ENCODE results near the gene COL18A1. TPM values are rescaled to one million over a fixed set of nuclear protein-coding genes. Genes with fewer than 3 reads are reported as not detected.
A peak's percentile ranks its signal among the peaks of the same experiment; 100 is the strongest.

The COL18A1 gene
- total and polyA plus RNA-seq, 2 of the 8 experiments (the other 6 are each of a cell fraction or from before 2014, with no cell fraction given) = 145 to 201 TPM

DNA sequence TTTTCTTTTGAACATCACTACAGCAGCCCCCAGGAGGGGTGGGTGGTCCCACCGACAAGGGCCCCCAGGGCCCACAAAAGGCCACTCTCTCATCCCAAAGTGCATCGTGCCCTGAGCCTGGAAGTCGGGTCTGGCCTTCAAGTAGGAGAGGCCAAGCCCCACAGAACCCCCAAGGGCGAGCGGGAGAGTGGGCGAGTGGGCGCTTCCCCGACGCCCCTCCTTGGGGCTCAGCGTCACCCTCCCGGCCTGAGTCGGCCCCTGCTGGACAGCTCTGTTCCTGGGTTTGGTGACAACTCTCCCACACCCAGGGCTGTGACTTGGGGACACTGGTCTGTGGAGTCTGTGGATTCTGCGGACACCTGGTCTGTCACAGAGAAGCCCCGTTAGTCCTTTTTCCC lies 42.2 kb upstream of the COL18A1 start:
- Histone ChIP-seq H3K4me3 (ENCODE audit: extremely low read depth in 1 of 4, insufficient read depth in 2 of 4, low read depth in 3 of 4, low read length in 4 of 4) (no peak overlapping the region), H3K36me3 (ENCODE audit: control insufficient read depth in 2 of 4, insufficient read depth in 4 of 4, low read length in 3 of 4) (no peaks in the 10 kb centered on the region), H3K14ac (ENCODE audit: insufficient read length) (no peak overlapping the region), H4K5ac (ENCODE audit: insufficient read length, low read depth, low read length) (no peak overlapping the region), H3K18ac (ENCODE audit: extremely low read depth, low read length) (no peak overlapping the region), H2BK12ac (ENCODE audit: low read depth, low read length) (0 out of 2 replicates have a peak overlapping the region, but pooled peaks have one; percentile 90), H4K91ac (replicated peaks; ENCODE audit: insufficient read length, low read length) (no peak overlapping the region), H3K9ac (replicated peaks in 1 of 4; ENCODE audit: extremely low read depth in 1 of 4, low read depth in 3 of 4, low read length in 3 of 4) (no peak overlapping the region), H2BK20ac (ENCODE audit: low read length) (no peak overlapping the region), H3K79me2 (ENCODE audit: control insufficient read depth in 1 of 2, insufficient read depth in 2 of 2, low read length in 2 of 2) (no peaks in the 10 kb centered on the region), H2AFZ (ENCODE audit: low read length) (no peak overlapping the region), H2AK5ac (ENCODE audit: low read depth, low read length) (no peak overlapping the region), H3K4me2 (ENCODE audit: insufficient read depth in 1 of 2, low read depth in 2 of 2, low read length in 2 of 2) (no peak overlapping the region), H2BK5ac (ENCODE audit: low read depth, low read length) (peak overlapping the region; percentile 81; the same call in 1 of the 2 replicates), H3K23me2 (ENCODE audit: low read depth, low read length) (no peaks in the 10 kb centered on the region), H4K8ac (ENCODE audit: extremely low read depth, insufficient read depth, low read length) (no peak overlapping the region; the same call in 1 of the 2 replicates), H3K27me3 (replicated peaks in 1 of 4; ENCODE audit: control insufficient read depth in 3 of 4, extremely low read depth in 1 of 4, insufficient read depth in 3 of 4, low read length in 3 of 4) (no peaks in the 10 kb centered on the region; a peak in 2 of 7 replicates), H3K4ac (replicated peaks; ENCODE audit: insufficient read length, low read depth, low read length) (no peak overlapping the region), H3K4me1 (replicated peaks in 1 of 4; ENCODE audit: control insufficient read depth in 3 of 4, insufficient read depth in 4 of 4, low read length in 3 of 4) (peaks cover 7 to 32% (median 19%) of the 10 kb centered on the region in 4 experiments), H3K9me3 (ENCODE audit: insufficient read depth in 2 of 2, low read depth in 1 of 2, low read length in 1 of 2) (no peaks in the 10 kb centered on the region), H2BK120ac (replicated peaks; ENCODE audit: low read depth, low read length) (no peak overlapping the region), H3K23ac (ENCODE audit: insufficient read length) (no peak overlapping the region), H4K20me1 (replicated peaks in 1 of 2; ENCODE audit: control insufficient read depth in 1 of 2, insufficient read depth in 2 of 2, low read length in 2 of 2) (no peaks in the 10 kb centered on the region), H3K56ac (replicated peaks; ENCODE audit: insufficient read length, low read depth, low read length) (no peak overlapping the region), H3K79me1 (ENCODE audit: low read depth, low read length) (no peaks in the 10 kb centered on the region), H3K27ac (ENCODE audit: low read depth, low read length) (no peak overlapping the region), H2BK15ac (ENCODE audit: low read length) (peak overlapping the region; percentile 29; the same call in 1 of the 2 replicates)
- 90% methylated on average over 14 of the region's 14 CpGs; no CpG with 5 or more reads in 1 of the 2 experiments for WGBS, 2 experiments (ENCODE audit: extremely low coverage in 1 of 2, insufficient coverage in 1 of 2, insufficient read length in 1 of 2, insufficient replicate concordance in 2 of 2, low coverage in 1 of 2, low lambda C conversion rate in 2 of 2, missing lambda C conversion rate in 1 of 2)
- DNase-seq (ENCODE audit: low read depth in 1 of 2, low spot score in 2 of 2) (no peak), FAIRE-seq (no peak)
- CTCF ChIA-PET (ENCODE audit: partially characterized antibody) = interaction anchor here (0.8 to 2.2 kb wide), 9 partner anchors 19 to 413 kb away, joined by 3 to 11 read pairs (median 4); no protein-coding TSS in a partner anchor
- POLR2A ChIA-PET (ENCODE audit: partially characterized antibody) = interaction anchor here (0.6 to 2.3 kb wide), 3 partner anchors 45 to 51 kb away, joined by 3 to 14 read pairs (median 3); no protein-coding TSS in a partner anchor

Data from H1 (cell line).